ENCODE measurements around the gene HOXA7.

HOXA7 gene

DNA sequence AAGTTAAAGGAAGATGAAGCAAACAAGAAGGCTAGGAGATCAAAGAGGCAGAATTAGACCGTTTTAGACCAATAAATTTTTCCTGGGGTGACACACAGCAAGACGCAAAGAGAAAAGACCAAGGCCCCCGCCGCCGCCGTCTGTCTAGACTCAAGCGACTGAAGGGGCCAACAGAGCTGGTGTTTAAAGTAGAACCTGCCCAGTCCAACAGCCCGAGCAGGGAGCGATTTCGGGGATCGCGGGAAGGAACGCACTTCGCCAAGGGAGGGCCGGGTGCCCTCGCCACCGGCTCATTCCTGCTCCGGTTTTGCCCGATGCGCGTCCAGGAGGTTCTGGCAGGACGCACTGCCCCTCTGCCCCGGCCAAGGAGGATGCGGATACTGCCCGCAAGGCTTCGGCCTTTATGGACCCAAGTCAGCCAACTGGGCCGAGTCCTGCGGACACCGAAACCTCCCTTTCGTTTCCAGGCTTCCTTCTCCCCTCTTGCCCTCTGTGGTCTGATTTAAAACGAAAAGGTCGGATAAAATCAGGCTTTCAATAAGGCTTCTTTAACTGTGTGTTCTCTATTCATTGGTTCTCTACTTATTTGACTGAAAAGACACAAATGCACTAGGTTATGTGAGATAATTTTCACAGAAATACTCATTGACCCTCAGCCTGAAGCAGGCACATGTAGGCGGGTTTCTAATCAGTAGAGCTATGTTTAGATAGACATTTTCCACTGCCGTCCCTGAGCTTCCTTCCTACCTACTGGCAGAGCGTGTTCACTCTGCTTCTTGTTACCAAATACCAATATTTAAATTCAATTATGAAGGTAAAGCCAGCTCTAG lies 2.2 kb upstream of the HOXA7 start:
- ATAC-seq, result no peak

DNA sequence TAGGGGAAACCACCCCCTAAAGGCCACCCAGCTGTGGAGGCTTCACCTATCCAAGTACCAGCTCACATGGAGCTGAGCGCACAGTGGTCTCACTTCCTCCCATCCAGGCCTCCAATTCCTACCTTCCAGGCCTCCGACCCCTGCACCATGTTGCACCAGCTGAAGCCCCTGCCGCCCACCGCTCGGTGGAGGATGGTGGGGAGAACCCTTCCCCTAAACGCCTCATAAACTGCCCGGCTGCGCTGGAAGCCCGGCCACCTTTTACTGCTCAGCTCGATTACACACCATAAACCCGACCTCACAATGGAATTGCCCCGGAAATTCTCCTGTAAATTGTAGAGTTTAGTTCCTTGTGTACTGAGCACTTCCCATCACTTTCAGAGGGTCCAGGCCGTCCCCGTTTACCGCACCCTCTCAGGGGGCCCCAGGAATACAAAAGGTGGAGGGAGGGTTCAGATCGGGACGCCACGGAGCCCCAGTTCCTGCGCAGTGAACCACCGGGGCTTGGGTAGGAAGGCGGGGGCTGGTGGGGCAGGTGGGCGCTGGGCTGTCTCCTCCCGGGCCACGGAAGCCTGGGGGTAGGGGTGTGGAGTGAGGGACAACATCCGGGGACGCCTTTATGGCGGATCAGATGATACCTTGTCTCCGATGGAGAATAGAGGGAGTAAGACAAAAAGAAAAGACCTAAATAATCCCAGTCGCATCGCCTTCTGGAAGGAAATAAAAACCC lies 1.4 kb upstream of the HOXA7 start:
- no peak for ATAC-seq

DNA sequence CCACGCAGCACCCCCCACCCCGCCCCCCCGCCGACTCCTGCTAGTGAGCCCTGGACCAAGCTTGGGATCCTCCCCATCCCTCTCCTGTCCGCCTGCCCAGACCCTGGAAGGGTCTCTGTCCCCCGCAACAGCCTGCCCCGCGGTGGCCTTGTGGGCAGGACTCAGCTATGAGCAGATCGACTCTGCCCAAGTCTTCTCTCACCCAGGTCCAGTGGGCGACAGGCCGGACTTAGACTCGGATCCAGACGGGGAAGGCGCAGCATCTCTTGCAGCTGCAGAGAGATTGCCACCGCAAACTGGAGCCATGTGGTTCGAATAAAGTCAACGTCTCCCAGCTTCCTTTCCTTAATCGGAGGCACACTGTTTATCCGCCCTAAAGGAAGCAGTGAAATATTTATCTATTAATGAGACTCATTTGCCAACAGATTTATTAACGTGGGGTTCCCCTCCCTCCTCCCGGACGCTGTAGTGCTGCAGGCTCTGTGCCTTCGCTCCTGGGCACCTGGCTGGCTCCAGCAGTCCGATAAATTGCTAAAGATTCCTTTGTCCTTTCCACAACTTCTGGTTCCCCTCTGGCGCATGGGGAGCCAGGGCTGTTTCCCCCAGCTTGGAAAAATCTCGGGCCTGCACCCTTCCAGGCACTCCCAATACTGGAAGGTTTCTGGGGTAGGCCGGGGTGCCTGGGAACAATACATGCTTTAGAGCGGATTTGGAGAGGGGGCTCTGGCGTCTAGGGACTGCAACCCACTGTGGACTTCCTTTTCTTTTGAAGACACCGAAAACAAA lies 634 bp upstream of the HOXA7 start:
- no peak for ATAC-seq

DNA sequence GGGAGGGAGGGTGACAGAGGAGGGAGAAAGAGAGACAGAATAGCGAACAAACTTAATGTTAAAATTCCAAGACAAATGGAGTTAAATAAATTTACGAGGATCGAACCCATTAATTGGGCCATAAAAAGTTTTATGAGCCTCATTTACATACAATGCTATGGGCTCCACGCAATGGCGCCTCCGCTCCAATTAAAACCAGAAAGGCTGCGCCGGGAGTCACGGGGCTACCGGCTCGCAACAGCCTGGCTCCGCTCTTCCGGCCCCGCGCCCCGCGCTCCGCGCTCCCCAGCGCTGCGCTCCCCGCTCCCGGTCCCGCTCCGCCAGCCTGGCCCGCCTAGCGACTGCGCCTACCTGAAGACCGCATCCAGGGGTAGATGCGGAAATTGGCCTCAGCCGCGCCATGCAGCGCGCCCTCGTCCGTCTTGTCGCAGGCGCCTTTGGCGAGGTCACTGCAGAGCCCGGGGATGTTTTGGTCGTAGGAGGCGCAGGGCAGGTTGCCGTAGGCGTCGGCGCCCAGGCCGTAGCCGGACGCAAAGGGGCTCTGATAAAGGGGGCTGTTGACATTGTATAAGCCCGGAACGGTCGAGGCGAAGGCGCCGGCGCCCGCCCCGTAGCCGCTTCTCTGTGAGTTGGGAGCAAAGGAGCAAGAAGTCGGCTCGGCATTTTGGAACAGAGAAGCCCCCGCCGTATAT lies 513 bp downstream of the HOXA7 start:
- no peak for ATAC-seq

DNA sequence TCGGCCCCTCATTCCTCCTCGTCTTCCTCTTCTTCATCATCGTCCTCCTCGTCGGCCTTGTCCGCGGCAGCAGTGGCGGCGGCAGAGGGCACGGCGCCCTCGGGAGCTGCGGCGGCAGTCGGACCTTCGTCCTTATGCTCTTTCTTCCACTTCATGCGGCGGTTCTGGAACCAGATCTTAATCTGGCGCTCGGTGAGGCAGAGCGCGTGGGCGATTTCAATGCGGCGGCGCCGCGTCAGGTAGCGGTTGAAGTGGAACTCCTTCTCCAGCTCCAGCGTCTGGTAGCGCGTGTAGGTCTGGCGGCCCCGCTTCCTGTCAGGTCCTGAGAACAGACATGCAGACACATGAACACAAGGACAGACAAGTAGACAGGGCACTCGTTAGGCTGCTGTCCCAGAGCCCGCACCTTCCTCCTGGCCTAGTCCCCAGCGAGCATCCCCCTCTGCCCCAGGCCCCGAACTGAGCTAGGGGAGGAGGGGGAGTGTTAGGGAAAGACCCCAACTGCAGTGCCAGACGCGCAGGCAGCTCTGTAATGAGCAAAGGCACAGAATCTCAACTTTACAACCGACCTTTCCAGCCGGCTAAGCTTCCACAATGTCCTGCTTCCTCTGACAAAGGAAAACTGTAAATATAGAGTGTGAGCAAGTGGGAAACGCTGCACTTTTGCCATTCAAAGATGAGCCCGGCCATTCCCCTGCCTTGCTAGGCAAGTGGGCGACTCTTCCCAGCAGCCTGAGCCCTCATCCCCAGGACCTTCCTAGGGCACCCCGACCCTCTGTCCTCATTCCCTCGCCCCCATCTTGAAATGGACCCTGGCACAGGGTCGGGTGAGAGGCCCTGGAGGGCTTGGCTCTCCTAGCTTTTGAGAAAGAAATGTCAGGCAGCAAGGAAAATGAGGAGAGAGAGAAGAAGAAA lies 1.3 kb downstream of the HOXA7 start:
- ATAC-seq, result no peak

DNA sequence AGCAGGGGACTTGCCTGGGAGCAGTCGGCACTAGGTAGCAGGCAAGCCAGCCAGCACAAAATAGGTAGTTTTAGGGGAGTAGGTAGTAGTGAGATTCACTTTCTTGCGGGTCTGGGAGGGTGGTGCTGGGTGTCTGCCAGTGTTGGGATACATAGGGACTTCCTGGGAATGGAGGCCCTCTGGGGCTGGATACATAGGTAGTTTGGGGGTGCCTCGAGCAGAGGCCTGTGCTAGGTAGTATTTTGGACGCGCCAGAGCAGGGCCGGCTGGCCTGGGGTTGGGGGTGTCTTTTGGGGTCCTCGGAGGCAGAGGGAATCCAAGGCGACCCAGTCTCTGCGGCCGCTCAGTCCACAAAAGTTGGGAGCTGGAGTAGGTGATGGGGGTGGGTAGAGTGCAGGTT lies 2.1 kb downstream of the HOXA7 start:
- no peak for ATAC-seq

DNA sequence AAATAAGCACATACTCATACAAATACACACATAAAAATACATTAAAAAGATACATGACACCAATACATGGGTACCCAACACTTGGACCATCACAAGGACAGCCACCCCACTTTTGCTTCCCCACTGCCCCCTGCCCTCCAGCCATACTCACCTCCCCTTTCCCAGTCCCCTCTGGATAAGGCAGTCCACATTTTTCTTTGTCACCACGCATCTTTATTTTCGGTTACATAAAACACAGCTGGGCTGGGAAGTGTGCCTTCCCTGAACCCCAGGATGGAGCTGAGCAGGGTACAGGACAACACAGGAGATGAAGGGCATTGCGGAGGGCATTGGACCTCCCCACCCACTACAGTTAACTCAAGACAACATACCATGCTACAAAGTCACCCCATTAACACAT lies 2.9 kb downstream of the HOXA7 start:
- no peak for ATAC-seq

DNA sequence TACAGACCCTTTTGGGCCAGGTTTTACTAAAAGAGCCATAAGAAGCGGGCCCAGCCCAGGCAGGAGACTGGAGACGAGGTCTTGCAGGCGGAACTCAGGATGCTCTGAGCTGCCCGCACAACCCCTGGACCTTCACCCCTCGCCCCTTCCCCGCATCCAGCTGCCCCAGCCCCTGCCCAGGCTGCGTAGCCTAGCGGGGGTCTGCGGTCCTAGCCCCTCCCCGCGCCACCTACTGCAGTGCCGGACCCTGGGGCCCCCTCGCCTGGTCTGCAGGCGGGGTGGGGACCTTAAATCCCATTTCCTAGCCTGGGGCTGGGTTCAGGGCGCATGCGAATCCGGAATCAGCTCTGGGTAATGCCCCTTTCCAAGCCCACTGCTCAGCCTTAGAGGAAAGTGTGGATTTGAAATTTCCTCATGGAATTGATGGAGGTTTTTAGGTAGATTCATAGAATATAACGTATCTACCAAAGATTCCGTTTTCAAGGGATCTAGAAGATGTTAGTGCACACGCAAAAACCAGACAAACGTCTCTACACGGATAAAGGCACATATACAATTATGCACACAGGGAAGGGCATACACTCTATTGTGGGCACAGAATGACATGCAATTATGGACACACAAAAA lies 3.5 kb downstream of the HOXA7 start:
- no peak for ATAC-seq

DNA sequence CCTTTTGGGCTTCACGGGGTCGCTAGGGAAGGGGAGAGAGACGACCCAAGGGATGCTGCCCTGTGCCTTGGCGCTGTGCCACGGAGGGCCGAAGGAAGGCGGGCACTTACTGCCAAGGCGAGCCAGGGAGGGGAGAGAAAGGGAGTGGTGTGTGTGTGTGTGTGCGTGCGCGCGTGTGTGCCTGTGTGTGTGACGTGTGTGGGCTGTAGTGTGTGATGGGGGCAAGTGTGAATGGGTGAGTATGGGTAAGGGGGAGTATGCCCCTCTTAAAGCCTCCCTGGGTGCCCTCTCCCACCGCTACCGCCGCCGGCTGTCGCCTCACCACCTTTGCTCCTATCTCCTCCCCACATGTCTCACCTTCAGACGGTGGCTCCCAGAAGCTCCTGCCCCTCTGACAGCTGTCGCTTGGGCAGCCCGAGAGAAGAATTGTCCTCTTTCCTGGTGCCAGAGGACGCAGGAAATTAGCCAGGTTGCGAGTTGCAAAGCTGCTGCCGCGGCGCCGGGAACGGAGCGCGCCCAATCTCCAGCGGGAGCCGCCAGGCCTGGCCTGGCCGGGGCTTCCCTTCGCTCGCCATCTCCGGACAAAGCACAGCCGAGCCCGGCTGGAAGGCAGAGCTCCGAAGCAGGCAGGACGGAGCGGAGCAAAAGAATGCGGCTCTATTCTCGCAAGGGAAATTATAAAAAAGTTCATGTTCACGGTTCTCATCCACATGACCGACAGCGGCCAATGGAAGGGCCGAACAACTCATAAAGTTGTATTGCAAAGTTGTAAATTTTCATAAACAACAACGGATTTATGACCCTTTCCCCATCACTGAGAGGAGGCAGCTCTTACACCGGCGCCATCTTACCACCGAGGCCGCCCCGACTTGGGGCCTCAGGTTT lies 4.3 kb downstream of the HOXA7 start, which contains the start of gene HOXA3:
TSS of gene HOXA3 (minus strand) at position 653 of the 885 bp plus-strand sequence. CDS start 41,943 bp downstream, outside the sequence.
- ATAC-seq, result no peak

DNA sequence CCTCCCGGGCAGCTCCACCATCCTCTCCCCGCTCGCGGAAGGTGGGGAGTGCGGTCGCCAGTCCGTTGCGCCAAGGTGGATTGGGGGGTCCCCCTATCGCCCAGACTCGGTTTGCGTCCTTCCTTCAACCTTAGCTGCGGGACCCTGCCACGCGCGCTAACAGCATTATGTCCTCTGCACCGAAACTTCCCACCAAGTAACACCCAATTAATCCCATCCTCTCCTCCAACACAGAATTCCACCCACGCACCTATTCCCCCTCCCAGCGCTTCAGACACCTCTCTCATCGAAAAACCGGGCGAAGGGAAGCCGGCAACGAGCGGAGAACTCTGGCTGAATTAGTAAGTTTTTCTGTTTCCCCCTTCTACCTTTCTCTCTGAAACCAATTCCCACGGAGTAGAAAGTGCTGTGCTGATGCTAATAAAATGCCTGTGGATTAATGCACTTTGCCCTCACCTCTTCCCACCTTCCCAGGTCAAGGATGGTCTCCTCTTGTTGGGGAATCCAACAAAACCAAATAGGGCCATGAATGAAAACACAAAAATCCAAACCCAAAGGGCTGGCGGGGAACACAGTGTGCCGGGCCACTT lies 5.0 kb downstream of the HOXA7 start:
- no peak for ATAC-seq

DNA sequence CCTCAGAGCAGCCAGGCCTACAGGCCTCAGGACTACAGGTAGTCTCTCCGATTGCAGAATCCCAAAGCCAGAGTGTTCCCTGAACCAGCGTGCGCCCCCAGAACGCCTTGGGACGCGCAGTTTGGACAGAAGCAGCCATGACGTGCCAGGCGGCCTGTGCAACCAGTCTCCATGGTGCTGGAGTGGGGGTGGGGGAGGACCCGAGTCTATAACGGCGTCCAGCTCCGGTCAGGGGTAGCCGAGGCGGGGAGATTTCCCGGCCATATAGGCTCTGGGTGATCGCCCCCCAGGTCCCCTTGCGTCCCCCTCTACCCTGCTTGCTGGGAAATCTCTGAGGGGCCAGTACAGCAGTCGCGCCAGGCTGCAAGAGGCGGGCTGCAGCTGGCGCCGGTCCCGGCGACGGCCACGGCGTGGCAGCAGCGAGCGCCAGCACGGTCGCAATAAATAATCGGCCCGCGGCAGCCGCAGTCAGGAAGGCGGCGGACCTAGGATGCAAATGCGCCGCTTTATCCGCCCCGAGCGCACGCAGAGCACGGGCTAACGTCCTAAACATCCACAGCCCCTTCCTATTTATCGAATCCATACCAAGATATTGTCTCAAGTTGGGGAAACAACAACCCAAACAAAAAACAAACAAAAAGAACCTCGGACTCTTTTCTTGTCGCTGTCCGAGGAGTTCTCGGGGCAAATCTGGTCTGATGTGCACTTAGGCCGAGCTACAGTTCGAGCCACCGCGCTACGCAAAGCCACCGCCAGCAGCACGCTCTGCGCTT lies 5.7 kb downstream of the HOXA7 start:
- peak; percentile 81 to 85 for ATAC-seq

DNA sequence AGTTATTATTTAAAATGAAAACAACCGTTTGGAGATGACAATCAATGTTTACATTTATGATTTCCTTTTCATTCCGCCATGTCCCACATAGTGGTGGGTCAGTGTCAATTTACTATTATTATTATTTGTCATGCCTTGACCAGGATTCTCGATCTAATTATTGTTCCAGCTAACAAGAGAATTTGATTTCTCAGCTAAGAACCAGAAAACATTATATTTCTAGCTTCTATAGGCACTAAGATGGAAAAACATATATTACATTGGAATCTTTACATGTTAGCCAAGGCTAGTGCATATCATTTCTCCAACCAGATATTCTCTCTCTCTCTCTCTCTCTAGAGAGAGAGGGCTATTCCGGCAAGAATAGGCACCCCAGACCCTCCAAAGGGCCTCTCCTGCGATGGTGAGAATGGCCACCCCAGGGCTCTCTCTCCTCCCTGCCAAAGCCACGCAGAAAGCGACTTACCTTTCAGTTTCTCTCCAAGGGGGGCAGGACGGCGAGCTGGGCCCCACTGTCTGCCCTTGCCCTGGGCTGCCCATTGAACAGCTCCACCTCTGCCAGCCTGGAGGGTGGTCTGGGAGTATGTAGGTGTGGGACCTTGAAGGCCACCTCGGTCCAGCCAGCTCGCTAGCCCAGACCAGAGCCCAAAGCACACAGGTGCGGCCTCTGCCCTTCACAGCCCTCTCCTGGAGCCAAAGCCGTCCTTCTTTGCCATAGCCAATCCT lies 6.5 kb downstream of the HOXA7 start:
- ATAC-seq, result no peak

DNA sequence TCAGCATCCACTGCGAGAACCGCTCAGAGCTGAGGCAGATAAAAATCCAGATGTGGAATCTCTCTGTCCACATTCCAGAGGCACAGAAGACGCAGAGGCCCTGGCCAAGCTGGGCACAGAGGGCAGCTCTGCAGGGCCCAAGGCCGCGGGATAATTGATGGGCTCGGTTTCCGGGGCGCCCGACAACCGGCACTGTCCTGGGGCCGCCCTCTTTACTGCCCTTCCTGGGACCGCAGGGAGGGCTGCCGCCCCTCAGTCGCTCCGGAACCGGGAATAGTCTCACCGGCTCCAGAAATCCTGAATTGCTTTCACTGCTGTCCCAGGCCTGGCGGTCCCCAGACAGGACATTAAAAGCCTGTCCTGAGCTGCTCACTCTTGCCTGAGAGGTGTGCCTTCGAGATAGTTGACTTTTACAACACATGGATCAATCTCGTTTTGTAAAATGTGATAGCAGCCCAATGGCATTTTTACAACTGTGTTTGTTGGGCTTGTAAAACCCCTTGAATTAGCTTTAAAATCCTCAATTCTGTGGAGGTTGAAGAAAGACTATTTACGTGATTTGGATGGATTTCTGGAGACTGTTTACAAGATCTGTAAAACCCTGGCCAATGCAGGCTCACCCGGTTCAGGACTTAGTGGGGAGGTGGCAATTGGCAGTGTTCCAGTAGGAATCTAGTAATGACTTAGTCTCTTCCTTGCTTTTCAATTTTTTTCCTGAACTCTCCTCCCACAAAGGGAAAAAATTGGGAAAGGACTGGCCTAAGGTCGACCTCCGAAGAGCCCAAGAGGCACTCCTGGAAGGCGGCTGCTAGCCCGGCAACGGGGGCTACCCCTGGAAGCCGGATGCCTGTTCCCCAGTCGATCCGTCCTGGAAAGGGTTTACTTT lies 7.5 kb downstream of the HOXA7 start:
- ATAC-seq, result no peak

DNA sequence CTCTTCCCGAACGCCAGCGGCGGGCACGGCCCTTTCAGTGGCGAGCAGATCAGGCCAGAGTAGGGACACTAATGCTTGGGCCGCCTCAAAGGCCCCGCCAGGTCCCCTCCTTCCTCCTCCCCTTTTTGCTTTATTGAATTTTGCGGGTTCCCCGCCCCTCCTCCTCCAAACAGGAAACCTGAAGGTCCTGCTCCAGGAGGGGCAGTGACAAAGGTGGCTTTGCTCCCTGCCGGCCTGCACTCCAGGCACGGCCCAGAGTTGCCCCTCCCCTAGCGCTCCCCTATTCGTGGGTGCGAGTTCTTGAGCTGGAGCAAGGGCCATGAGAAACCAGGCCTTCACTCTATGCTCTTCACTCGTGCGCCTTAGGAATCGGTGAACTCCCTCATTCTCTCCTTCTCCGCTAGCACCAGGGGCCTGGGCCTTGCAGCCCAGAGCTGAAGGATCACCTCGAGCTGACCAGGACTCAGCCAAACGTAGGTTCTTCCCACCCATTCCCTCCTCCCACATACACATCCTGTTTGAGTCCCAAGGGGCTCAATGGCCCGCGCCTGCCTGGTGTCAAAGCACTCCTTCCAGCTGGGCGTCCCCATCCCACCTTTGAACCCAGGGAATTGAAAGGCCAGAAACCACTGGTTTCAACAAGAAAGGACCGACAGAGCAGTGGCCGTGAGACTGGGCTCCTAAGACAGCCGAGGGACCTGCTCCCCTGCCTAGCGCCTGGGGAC lies 8.3 kb downstream of the HOXA7 start:
- no peak for ATAC-seq

DNA sequence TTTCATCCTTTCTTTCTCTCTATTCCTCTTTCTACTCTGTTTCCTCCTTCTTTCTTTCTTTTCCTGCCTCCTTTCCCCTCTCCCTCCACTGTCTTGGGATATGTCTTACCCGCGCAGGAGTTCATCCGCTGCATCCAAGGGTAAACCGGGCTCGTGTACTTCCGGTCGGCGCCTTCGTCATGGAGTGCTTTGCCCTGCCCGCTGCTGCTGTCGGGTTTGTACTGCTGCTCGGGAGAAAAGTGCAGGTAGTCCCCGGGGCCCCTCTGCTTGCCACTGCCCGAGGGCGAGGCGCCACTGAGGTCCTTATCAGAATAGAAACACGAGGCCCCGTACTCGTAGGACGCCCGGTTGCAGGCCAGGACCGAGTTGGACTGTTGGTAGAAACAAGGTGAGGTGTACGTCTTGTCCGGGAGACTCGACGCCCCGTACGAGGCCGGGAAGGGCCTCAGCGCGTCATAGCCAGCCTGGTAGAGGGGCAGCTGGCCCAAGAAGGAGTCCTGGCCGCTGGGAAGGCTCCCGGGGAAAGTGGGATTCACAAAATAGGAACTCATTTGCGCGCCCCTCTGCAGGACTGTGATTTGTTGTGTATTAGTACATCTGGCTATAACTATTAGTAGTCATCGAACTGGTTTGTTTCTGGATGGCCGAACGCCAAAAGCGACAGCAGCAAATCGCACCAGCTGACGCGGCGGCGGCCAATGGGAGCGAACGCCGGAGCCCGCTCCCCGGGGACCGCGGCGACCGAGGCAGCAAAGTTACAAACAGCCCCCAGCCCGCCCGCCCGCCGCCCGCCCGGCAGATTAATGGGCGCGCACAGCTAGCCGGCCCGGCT lies 9.1 kb downstream of the HOXA7 start, which contains the start of gene HOXA6:
TSS of gene HOXA6 (minus strand) at position 576 of the 832 bp plus-strand sequence. CDS start at position 551, 25 bp downstream.
- ATAC-seq, result no peak
